Measurements from ENCODE around the gene CFAP47.

CFAP47 gene

DNA sequence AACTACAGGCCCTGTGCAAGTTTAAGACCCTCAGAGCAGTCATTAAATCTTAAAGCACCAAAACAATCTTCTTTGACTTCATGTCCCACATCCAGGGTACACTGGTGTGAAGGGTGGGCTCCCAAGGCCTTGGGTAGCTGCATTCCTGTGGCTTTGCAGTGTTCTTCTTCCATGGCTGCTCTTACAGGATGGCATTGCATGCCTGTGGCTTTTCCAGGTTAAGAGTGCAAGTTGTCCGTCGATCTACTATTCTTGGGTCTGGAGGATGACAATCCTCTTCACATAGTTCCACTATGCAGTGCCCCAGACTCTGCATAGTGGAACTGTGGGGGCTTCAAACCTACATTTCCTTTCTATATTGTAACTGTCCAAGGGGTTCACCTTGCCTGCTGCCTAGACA lies 494.5 kb downstream of the CFAP47 start:
- DNase-seq (ENCODE audit: low read depth) = no peak
- TF ChIP-seq, protein P1, sequence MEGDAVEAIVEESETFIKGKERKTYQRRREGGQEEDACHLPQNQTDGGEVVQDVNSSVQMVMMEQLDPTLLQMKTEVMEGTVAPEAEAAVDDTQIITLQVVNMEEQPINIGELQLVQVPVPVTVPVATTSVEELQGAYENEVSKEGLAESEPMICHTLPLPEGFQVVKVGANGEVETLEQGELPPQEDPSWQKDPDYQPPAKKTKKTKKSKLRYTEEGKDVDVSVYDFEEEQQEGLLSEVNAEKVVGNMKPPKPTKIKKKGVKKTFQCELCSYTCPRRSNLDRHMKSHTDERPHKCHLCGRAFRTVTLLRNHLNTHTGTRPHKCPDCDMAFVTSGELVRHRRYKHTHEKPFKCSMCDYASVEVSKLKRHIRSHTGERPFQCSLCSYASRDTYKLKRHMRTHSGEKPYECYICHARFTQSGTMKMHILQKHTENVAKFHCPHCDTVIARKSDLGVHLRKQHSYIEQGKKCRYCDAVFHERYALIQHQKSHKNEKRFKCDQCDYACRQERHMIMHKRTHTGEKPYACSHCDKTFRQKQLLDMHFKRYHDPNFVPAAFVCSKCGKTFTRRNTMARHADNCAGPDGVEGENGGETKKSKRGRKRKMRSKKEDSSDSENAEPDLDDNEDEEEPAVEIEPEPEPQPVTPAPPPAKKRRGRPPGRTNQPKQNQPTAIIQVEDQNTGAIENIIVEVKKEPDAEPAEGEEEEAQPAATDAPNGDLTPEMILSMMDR (IDR thresholded peaks at IDR 0.05; ENCODE audit: low read length, missing control alignments) = no peak
- no peak overlapping the region for H3K4me3 ChIP-seq (replicated peaks; ENCODE audit: low read depth, low read length)

DNA sequence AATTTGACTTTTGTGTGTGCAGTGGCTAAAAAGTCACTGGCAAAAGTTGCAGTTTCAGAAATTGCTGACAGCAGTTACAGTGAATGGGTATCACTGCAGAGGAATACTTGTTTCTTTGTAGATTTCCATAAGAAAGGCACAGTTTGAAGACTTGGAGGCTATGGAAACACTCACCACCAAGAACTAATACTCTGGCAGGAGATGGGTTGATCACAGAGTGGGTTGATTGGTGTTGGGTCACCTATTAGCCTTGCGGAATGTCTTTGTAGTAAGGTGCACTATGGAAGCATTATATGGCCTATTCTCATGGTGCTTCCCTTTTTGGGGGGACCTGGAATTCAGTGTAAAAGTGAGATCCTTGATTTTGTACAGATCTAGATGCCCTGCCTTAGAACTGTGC lies 502.8 kb downstream of the CFAP47 start:
- no peak for DNase-seq (ENCODE audit: low read depth)
- H3K4me3 ChIP-seq (replicated peaks; ENCODE audit: low read depth, low read length) = no peak overlapping the region
- TF ChIP-seq, protein P1 (IDR thresholded peaks at IDR 0.05; ENCODE audit: low read length, missing control alignments) = no peak

DNA sequence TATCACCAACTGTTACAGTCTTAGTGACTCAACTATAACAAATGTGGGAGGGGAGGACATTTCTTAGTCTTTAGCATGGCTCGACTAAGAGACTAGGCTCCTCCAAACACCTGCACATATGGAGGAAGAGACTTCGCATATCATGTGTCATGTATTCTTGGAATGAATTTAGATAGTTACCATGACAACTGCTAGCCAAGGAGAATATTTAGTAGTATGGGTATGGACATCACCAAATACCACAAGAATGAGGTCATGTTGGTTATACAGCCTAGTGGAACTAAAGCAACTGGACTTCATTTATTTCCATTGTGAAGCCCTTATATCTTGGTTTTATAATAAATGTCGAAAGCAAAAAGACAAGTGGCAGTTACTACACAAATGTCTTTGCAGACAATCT lies 512.3 kb downstream of the CFAP47 start:
- TF ChIP-seq, protein P1 (IDR thresholded peaks at IDR 0.05; ENCODE audit: low read length, missing control alignments) = no peak
- H3K4me3 ChIP-seq (replicated peaks; ENCODE audit: low read depth, low read length) = no peak overlapping the region
- peak; percentile 65 for DNase-seq (ENCODE audit: low read depth)

DNA sequence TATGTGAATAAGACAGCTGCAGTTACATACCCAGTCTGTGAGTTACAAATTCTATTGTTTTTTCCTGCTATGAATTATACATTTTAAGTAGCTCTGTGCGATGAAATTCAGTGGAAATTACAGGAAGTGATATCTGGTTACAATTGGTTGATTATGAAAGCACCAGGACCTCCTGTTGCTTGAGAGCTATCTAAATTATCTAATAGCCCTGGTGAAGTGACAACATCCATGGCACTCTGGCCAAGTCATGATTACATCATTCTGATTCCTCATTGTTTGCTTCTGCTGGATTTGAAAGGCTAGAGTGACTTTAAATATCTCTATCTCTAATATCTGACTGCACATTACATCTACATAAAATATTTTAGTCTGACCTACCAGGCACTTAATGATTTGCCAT lies 515.0 kb downstream of the CFAP47 start:
- TF ChIP-seq, protein P1 (IDR thresholded peaks at IDR 0.05; ENCODE audit: low read length, missing control alignments) = no peak
- H3K4me3 ChIP-seq (replicated peaks; ENCODE audit: low read depth, low read length) = no peak overlapping the region
- DNase-seq (ENCODE audit: low read depth) = peak; percentile 9

Measured in fibroblast of pulmonary artery (primary cell).